HepG2 (cell line): Measurements from ENCODE around the gene EEF1E1. TPM values are rescaled to one million over a fixed set of nuclear protein-coding genes. Genes with fewer than 3 reads are reported as not detected.

Experiments used
- ETS1 ChIP-seq: sonication (generic); formaldehyde crosslinking; IDR thresholded peaks from 2 replicates; pipeline ENCODE4 v1.4.0; 2020; ENCODE audit warnings: missing genetic modification reagents
- NR2F1 ChIP-seq, 2 experiments: fragments of 450-650 bp in 1 of 2; formaldehyde crosslinking in 1 of 2; IDR thresholded peaks; 2 replicates each; pipeline versions ENCODE4 v1.5.0 to v1.6.1; 2016 to 2020; ENCODE audit warnings: mild to moderate bottlenecking in 1 of 2, missing compliant biosample characterization in 1 of 2, missing genetic modification reagents in 1 of 2, moderate library complexity in 1 of 2
- PRPF4 ChIP-seq: fragments of 200-400 bp; formaldehyde crosslinking; IDR thresholded peaks from 2 replicates; pipeline ENCODE4 v1.6.1; 2016; ENCODE audit warnings: low read length, low read depth; ENCODE audit not compliant: poor library complexity, severe bottlenecking
- REST ChIP-seq, 2 experiments: IDR thresholded peaks; 2 replicates each; pipeline ENCODE4 v1.6.1; 2011 to 2012; ENCODE audit warnings: low read length in 2 of 2, borderline replicate concordance in 1 of 2, low read depth in 1 of 2, mild to moderate bottlenecking in 1 of 2, moderate library complexity in 1 of 2
- TRAFD1 ChIP-seq: sonication (generic); formaldehyde crosslinking; IDR thresholded peaks from 2 replicates; pipeline ENCODE4 v1.5.1; 2020; ENCODE audit warnings: missing genetic modification reagents, mild to moderate bottlenecking, borderline replicate concordance
- TSC22D2 ChIP-seq: sonication (generic); formaldehyde crosslinking; IDR thresholded peaks from 2 replicates; pipeline ENCODE4 v1.5.1; 2020; ENCODE audit warnings: missing genetic modification reagents, mild to moderate bottlenecking, borderline replicate concordance
- UBTF ChIP-seq: sonication (generic); formaldehyde crosslinking; IDR thresholded peaks from 2 replicates; pipeline ENCODE4 v1.4.0; 2020; ENCODE audit warnings: mild to moderate bottlenecking, missing genetic modification reagents
- ZBTB21 ChIP-seq: sonication (generic); formaldehyde crosslinking; IDR thresholded peaks from 2 replicates; pipeline ENCODE4 v1.4.0; 2020; ENCODE audit warnings: missing genetic modification reagents
- ZBTB3 ChIP-seq: sonication (generic); formaldehyde crosslinking; IDR thresholded peaks from 2 replicates; pipeline ENCODE4 v1.4.0; 2020; ENCODE audit warnings: low read depth, mild to moderate bottlenecking, moderate library complexity, missing genetic modification reagents, borderline replicate concordance
- ZHX2 ChIP-seq, 2 experiments: sonication (generic) in 1 of 2; formaldehyde crosslinking in 1 of 2; IDR thresholded peaks; 2 replicates each; pipeline versions ENCODE4 v1.6.1 to v1.9.0; 2014 to 2022; ENCODE audit warnings: antibody characterized with exemption in 1 of 2, borderline replicate concordance in 1 of 2, inconsistent platforms in 1 of 2, low read depth in 1 of 2, missing genetic modification reagents in 1 of 2
- ZNF317 ChIP-seq: sonication (generic); formaldehyde crosslinking; IDR thresholded peaks from 2 replicates; pipeline ENCODE4 v1.5.0; 2020; ENCODE audit warnings: mild to moderate bottlenecking, missing genetic modification reagents
- ZNF367 ChIP-seq: sonication (generic); formaldehyde crosslinking; IDR thresholded peaks from 2 replicates; pipeline ENCODE4 v1.4.0; 2020; ENCODE audit warnings: missing genetic modification reagents, borderline replicate concordance
- ZNF549 ChIP-seq: sonication (generic); formaldehyde crosslinking; IDR thresholded peaks from 2 replicates; pipeline ENCODE4 v1.5.0; 2020; ENCODE audit warnings: missing genetic modification reagents
- polyA plus RNA-seq, 8 experiments: library from polyadenylated mRNA; depleted of rRNA in 3 of 8; stranded (reverse) in 7 of 8; unstranded in 1 of 8; fragments of >200 nt; fragmentation: Illumina TruSeq in 4 of 8; extraction: Trizol in 4 of 8; gene quantifications; 2 replicates each; pipeline versions ENCODE4 v1.2.1 to v1.2.3, GENCODE V29; 2011 to 2016; ENCODE audit warnings: low read depth in 4 of 8, missing spikeins in 1 of 8, mixed read lengths in 1 of 8; ENCODE audit not compliant: insufficient read depth in 1 of 8
- total RNA-seq, 5 experiments: library from RNA; depleted of rRNA; stranded (reverse); fragments of >200 nt; fragmentation: Illumina TruSeq; extraction: Trizol; gene quantifications; 2 replicates each; pipeline ENCODE4 v1.2.3, GENCODE V29; 2016; ENCODE audit warnings: low read depth in 1 of 5

EEF1E1 gene
- total and polyA plus RNA-seq, 2 of the 13 experiments (the other 11 are each of a cell fraction or from before 2014, with no cell fraction given): 128 to 188 TPM

GRCh38 chr6:8110725-8111124 is 8.4 kb upstream of the EEF1E1 start (continued):
- no peak for TF ChIP-seq ZHX2 (IDR thresholded peaks at IDR 0.05; ENCODE audit: low read depth)
- TF ChIP-seq ZHX2 (CRISPR knock-in tag; IDR thresholded peaks at IDR 0.05; ENCODE audit: borderline replicate concordance): no peak
- TF ChIP-seq REST (IDR thresholded peaks at IDR 0.05; ENCODE audit: borderline replicate concordance in 1 of 2, low read depth in 1 of 2, low read length in 2 of 2): no peak
- no peak for TF ChIP-seq TSC22D2 (CRISPR knock-in tag)
- TF ChIP-seq ZNF549 (CRISPR knock-in tag): no peak
- no peak for TF ChIP-seq PRPF4
- TF ChIP-seq ZBTB21 (CRISPR knock-in tag): no peak
- TF ChIP-seq ZBTB3 (CRISPR knock-in tag): no peak
- TF ChIP-seq ETS1: no peak
- no peak for TF ChIP-seq ZNF317 (CRISPR knock-in tag)
- TF ChIP-seq TRAFD1 (CRISPR knock-in tag): no peak
- no peak for TF ChIP-seq NR2F1 (CRISPR knock-in tag; IDR thresholded peaks at IDR 0.05)
- no peak for TF ChIP-seq ZNF367 (CRISPR knock-in tag)
- no peak for TF ChIP-seq UBTF (CRISPR knock-in tag)
